Upper lobe of left lung (tissue), 4 donors: ENCODE data around the gene ZFR2.

Experiments used
- EP300 ChIP-seq, 4 donors: sonication (generic); formaldehyde crosslinking; IDR thresholded peaks; one replicate each; pipeline ENCODE4 v1.5.1; 2017; ENCODE audit warnings: antibody characterized with exemption in 4 of 4, control low read depth in 2 of 4
- POLR2A ChIP-seq, 4 donors: fragments of 450-650 bp; IDR thresholded peaks; one replicate each; pipeline ENCODE4 v1.5.1; 2016 to 2017; ENCODE audit warnings: antibody characterized with exemption in 4 of 4, mild to moderate bottlenecking in 2 of 4
- POLR2AphosphoS5 ChIP-seq, 2 donors: sonication (generic); formaldehyde crosslinking; IDR thresholded peaks; one replicate each; pipeline ENCODE4 v1.5.1; 2017; ENCODE audit warnings: antibody characterized with exemption in 2 of 2
- TF ChIP-seq, protein P1 (sequence below), 6 experiments: fragments of 450-650 bp in 4 of 6; fragments of 200-600 bp in 2 of 6; sonication (generic) in 2 of 6; IDR thresholded peaks; one replicate each; pipeline ENCODE4 v1.5.1; 2016 to 2019; ENCODE audit warnings: antibody characterized with exemption in 6 of 6

GRCh38 chr19:3809881-3810707 is 58.7 kb downstream of the ZFR2 start:
- TF ChIP-seq, protein P1, sequence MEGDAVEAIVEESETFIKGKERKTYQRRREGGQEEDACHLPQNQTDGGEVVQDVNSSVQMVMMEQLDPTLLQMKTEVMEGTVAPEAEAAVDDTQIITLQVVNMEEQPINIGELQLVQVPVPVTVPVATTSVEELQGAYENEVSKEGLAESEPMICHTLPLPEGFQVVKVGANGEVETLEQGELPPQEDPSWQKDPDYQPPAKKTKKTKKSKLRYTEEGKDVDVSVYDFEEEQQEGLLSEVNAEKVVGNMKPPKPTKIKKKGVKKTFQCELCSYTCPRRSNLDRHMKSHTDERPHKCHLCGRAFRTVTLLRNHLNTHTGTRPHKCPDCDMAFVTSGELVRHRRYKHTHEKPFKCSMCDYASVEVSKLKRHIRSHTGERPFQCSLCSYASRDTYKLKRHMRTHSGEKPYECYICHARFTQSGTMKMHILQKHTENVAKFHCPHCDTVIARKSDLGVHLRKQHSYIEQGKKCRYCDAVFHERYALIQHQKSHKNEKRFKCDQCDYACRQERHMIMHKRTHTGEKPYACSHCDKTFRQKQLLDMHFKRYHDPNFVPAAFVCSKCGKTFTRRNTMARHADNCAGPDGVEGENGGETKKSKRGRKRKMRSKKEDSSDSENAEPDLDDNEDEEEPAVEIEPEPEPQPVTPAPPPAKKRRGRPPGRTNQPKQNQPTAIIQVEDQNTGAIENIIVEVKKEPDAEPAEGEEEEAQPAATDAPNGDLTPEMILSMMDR (IDR thresholded peaks at IDR 0.05): no peak
- TF ChIP-seq EP300 (IDR thresholded peaks at IDR 0.05) (no peak), POLR2AphosphoS5 (IDR thresholded peaks at IDR 0.05) (no peak), POLR2A (IDR thresholded peaks at IDR 0.05) (no peak)
